HG02759 (cell line): ENCODE measurements around the gene C1D.
A peak's percentile ranks its signal among the peaks of the same experiment; 100 is the strongest.
"Not testable (repeated sequence)": the region's sequence is repeated elsewhere in the genome, so short reads cannot be mapped to it uniquely, and the experiment has no call there.

Experiments used
- ATAC-seq: cut with Tn5 transposase; IDR thresholded peaks from one replicate; pipeline ENCODE4 v1.9.1; 2021; ENCODE audit warnings: mild to moderate bottlenecking, moderate library complexity; ENCODE audit not compliant: unreplicated experiment

Gene C1D

DNA sequence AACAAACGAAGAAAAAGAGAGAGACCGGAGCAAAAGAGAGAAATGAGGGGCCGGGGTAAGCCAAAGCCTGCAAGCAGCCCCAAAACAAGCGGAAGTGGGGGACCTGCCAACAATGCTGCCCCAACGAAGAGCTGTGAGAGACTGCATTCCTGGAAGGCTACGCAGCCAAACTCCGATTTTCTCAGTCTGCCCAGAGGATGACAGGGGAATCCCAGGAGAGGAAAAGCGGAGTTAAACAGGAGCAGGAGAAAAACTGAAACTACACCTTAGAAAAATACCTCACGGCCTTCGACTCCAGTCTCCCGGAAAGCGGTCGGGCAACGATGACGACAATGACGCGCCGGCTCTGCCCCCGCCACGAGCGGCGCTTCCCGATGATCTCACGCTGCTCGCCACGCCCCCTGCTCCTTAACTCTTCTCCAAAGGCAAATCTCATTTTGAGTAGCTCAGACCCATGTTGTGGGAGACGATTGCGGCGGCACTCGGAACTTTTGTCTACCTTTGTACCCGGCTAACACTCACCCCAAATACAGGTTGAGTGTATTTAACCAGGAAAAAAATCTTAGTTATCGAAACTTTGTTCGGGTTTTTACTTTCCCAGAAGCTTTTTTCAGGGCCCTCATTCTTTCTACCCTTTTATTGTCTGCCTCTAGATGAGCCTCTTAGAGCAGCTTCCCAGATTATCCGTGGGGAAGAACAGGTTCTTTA lies at the start of gene C1D:
TSS of gene C1D (minus strand) at position 325 of the 708 bp plus-strand sequence. CDS start 15,694 bp downstream, outside the sequence.
- peak; percentile 99 for ATAC-seq

GRCh38 chr2:68110102-68110501 lies 47.3 kb upstream of the C1D start:
- ATAC-seq, result peak; percentile 75

GRCh38 chr2:68108120-68108519 lies 45.3 kb upstream of the C1D start:
- ATAC-seq, result no peak

DNA sequence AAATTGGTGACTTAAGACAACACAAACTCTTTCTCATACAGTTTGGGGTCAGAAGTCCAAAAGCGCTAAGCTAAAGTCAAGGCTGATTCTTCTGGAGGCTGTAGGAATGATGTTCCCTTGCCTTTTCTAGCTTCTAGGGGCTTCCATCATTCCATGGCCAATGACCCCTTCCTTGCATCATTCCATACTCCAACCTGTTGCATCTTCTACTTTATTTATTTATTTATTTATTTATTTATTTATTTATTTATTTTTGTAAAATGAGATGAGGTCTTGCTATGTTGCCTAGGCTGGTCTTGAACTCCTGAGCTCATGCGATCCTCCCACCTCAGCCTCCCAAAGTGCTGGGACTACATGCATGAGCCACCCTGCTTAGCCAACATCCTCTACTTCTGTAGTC lies 44.7 kb upstream of the C1D start:
- no peak for ATAC-seq

- no peak for ATAC-seq
These were observed 41.5 kb upstream of the C1D start for GRCh38 chr2:68104111-68104835.

DNA sequence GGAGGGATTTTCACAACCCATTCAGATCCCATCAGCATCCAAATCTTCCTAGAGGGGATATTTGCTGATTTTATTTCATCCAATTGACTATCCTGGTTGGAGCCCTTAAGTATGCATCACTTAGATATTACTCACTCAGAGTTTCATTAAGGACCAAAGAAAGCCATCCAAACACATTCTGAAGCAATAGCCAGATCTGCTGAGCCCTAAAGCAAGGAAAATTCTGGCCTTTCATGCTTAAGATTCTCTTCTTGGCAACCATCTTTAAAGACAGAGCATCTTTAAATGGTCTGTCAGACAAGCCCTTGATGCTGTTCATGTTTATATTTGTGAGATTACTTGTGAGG lies 40.9 kb upstream of the C1D start:
- ATAC-seq, result no peak

DNA sequence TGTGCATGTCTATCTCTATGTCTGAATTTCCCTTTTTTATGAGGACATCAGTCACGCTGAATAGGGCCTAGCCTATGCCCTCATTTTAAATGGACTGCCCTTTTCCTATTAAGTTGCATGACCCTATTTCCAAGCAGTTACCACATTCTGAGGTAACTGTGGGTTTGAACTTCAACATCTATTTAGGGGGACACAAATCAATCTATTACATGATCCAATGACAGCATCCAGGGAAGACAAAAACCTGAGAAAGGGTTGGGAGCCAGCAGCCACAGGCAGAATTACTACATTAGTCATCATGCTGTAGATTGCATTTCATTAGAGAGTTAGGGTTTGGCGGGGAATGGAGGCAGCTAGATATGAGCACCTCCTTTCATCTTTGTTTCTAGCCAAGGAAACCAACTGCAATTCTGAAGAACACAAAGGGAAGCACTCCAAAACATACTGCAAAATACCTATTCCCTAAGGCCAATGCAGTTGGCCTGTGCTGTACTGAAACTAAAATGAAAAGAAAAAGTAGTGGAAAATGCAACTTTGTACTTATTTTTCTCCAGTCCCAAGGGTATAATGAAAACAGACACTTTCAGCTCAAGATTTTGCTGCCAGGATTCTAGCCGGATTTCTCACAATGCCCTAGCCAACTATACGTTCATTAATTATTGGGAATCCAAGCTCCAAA lies 40.4 kb upstream of the C1D start:
- ATAC-seq, result no peak

GRCh38 chr2:68100189-68100588 lies 37.4 kb upstream of the C1D start:
- ATAC-seq, result no peak

- ATAC-seq, result no peak
These were observed 36.5 kb upstream of the C1D start for GRCh38 chr2:68099260-68099659.

- ATAC-seq, result no peak
These were observed 35.5 kb upstream of the C1D start for GRCh38 chr2:68098291-68098797.

- ATAC-seq, result no peak
These were observed 31.3 kb upstream of the C1D start for GRCh38 chr2:68094111-68094510.

DNA sequence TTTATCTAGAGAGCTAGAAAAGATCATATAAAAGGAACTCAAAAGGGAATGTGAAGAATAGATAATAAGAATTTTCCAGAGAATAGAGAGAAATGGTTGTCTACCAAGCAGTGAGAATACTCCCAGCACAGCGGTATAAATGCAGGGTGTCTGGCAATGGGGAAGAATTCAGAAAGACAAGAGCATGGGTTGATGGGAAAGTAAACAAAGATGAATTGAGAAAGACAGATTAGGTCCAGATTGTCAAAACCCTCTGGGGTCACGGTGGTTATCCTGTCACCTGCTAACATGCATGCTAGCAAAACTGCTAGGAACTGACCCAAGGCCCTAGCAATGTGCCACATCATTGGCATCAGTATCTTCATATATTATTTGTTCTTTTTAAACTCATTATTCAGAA lies 30.8 kb upstream of the C1D start:
- no peak for ATAC-seq

GRCh38 chr2:68091439-68092034 lies 28.7 kb upstream of the C1D start:
- no peak for ATAC-seq

DNA sequence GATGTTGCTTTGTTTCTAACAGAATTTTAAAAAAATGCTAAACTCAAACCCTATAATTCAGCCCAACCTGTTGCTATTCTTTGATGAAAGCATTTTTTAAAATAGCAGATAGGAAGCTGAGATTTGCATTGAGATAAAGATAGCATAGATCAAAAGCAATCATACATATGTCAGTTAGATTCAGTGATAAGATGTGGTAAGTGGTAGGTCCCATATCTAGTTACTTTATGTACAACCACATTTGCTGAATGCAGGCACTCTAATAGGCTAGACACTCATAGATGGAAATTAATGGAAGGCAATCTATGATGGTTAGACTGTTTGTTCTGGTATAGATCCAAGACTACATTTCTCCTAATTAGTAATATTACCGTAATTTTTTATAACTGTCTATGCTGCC lies 27.2 kb upstream of the C1D start:
- no peak for ATAC-seq

DNA sequence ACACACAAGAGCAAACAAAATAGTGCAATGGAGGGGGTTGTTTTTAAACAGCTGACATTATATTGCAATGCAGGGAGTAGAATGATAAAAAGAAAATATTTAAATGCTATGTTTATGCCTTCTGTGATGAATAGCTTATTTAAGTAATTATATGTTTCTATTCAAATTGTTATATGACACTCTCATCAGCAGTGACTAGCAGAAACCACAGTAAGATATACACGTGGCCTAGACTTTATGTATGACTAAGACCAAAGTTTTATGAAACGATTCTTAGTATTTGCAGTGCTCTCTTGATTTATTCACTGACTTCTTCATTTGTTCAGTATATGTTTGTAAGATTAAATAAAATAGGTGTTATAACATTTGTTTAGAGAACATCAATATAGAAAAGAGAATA lies 26.1 kb upstream of the C1D start:
- no peak for ATAC-seq

DNA sequence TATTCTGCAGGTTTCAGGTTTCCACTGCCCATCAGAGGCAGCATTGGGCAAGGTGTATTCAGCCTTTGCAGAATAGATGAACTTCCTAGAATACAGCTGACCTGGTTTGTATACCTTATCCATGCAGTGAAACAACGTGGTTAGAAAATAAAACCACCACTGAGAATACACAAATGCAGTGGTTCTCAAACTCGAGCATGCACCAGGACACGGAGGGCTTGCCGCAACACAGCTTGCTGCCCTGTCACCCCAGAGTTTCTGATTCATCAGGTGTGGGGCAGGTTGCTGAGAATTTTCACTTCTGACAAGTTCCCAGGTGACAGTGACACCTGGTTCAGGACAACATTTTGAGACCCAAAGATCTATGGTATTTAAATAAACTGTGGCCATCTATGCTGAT lies 23.4 kb upstream of the C1D start:
- ATAC-seq, result no peak

DNA sequence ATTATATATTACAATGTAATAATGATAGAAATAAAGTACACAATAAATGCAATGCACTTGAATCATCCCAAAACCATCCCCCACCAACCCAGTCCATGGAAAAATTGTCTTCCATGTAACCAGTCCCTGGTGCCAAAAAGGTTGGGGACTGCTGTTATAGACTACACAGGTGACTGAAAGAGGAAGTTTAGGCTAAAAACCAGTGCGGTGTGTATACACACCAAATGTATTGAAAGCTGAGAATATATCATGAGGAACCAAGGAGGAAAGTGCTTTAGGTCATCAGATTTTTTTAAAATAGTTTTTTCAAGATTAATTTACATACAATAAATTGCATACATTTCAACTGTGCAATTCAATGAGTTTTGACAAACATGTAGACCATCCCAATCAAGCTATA lies 20.5 kb upstream of the C1D start:
- no peak for ATAC-seq

- ATAC-seq, result no peak
These were observed 11.2 kb upstream of the C1D start for GRCh38 chr2:68074050-68074449.

DNA sequence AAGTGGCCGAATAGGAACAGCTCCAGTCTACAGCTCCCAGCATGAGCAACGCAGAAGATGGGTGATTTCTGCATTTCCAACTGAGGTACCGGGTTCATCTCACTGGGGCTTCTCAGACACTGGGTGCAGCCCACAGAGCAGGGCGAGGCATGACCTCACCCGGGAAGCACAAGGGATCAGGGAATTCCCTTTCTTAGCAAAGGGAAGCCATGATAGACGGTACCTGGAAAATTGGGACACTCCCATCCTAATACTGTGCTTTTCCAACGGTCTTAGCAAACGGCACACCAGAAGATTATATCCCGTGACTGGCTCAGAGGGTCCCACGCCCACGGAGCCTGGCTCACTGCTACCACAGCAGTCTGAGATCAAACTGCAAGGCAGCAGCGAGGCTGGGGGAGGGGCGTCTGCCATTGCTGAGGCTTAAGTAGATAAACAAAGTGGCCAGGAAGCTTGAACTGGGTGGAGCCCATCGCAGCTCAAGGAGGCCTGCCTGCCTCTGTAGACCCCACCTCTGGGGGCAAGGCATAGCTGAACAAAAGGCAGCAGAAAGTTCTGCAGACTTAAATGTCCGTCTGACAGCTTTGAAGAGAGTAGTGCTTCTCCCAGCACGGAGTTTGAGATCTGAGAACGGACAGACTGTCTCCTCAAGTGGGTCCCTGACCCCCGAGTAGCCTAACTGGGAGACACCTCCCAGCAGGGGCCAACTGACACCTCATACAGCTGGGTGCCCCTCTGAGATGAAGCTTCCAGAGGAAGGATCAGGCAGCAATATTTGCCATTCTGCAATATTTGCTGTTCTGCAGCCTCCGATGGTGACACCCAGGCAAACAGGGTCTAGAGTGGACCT lies 1.2 kb upstream of the C1D start:
- not testable (repeated sequence) for ATAC-seq

DNA sequence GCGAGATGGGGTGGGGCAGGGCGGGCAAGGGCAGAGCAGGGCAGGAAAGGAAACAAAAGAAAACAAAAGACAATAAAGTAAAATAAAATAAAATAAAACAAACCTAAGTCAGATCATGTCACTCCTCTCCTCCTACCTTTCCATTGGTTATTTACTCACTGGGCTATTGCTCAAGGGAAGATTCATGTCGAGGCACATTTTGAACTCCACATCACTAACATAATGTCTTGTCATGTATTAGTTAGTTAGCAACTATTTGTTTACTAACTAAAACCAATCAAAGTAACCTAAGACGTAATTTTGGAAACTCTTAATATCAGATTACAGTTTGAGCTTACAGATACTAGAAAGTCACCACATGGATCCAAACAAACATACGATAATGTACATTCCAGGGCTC lies 2.2 kb downstream of the C1D start:
- ATAC-seq, result no peak
